HepG2 (cell line): Measurements from ENCODE around the gene RTP2. TPM values are rescaled to one million over a fixed set of nuclear protein-coding genes. Genes with fewer than 3 reads are reported as not detected.

Source experiments
- ATAC-seq: fragments of 200-7000 bp; cut with Tn5 transposase; 3 replicates; pipeline ENCODE4 v1.9.1; 2020; ENCODE audit warnings: mild to moderate bottlenecking, moderate library complexity
- BruUV-seq: library from RNA; stranded (reverse); fragments of 400-500 nt; replicated peaks from 2 replicates; lab custom pipeline; 2021; lab: Mats Ljungman, UMichigan
- CTCF ChIA-PET: fragments of 300-600 bp; formaldehyde crosslinking; extraction: SDS; loops from one replicate; lab custom pipeline; 2021; ENCODE audit warnings: low total read pairs, inconsistent platforms, low intra/inter-chr PET ratio; lab: Yijun Ruan, JAX
- POLR2A ChIA-PET: fragments of 350-600 bp; sonication (Branson Sonifier 250); formaldehyde crosslinking; loops from one replicate; lab custom pipeline; 2020; ENCODE audit warnings: antibody characterized with exemption, inconsistent platforms; lab: Yijun Ruan, JAX
- DNase-seq: peaks from one replicate; pipeline ENCODE4 v3.0.0-alpha.2; 2015; ENCODE audit warnings: low spot score
- FAIRE-seq: peaks from 3 replicates; lab custom pipeline; 2011; peaks lifted over from hg19 to GRCh38; lab: Jason Lieb, UNC
- H2AFZ ChIP-seq: one replicate; pipeline ENCODE4 v1.6.1; 2011; ENCODE audit warnings: low read length, inconsistent platforms
- H3K27ac ChIP-seq: fragments of 300-600 bp; 3 replicates; pipeline ENCODE4 v1.8.0; 2011; ENCODE audit warnings: mixed run types, mild to moderate bottlenecking, mixed read lengths, low read length, inconsistent platforms; ENCODE audit not compliant: insufficient read depth; ENCODE audit errors: extremely low read length
- H3K27me3 ChIP-seq, 2 experiments: fragments of 200-600 bp in 1 of 2; 2 replicates in 1 of 2; 3 replicates in 1 of 2; pipeline versions ENCODE4 v1.6.0 to v1.8.0; 2011; ENCODE audit warnings: low read length in 2 of 2, mild to moderate bottlenecking in 2 of 2, moderate library complexity in 2 of 2, inconsistent platforms in 1 of 2; ENCODE audit not compliant: insufficient read depth in 2 of 2, control insufficient read depth in 1 of 2
- H3K36me3 ChIP-seq, 2 experiments: fragments of 200-600 bp in 1 of 2; replicated peaks in 1 of 2; 2 replicates in 1 of 2; 3 replicates in 1 of 2; pipeline versions ENCODE4 v1.5.1 to v1.8.0; 2011; ENCODE audit warnings: low read length in 2 of 2, inconsistent platforms in 1 of 2; ENCODE audit not compliant: insufficient read depth in 2 of 2, control insufficient read depth in 1 of 2
- H3K4me1 ChIP-seq: 2 replicates; pipeline ENCODE4 v1.5.1; 2012; ENCODE audit warnings: low read length, inconsistent platforms; ENCODE audit not compliant: insufficient read depth
- H3K4me2 ChIP-seq: 2 replicates; pipeline ENCODE4 v1.6.0; 2011; ENCODE audit warnings: low read depth, low read length, inconsistent platforms
- H3K4me3 ChIP-seq, 3 experiments: fragments of 200-600 bp in 1 of 3; sonication (generic), shearing (Covaris generic) in 1 of 3; replicated peaks in 1 of 3; 2 replicates each; pipeline ENCODE4 v1.5.1; 2011 to 2016; ENCODE audit warnings: low read length in 3 of 3, inconsistent platforms in 2 of 3, low read depth in 2 of 3, mild to moderate bottlenecking in 2 of 3, control low read depth in 1 of 3, mixed read lengths in 1 of 3; ENCODE audit not compliant: insufficient read depth in 1 of 3
- H3K79me2 ChIP-seq: one replicate; pipeline ENCODE4 v1.6.1; 2011; ENCODE audit warnings: low read length, inconsistent platforms; ENCODE audit not compliant: insufficient read depth
- H3K9ac ChIP-seq: 2 replicates; pipeline ENCODE4 v1.6.0; 2011; ENCODE audit warnings: mild to moderate bottlenecking, low read depth, low read length, inconsistent platforms; ENCODE audit not compliant: insufficient read depth
- H3K9me3 ChIP-seq: 2 replicates; pipeline ENCODE4 v1.5.1; 2012; ENCODE audit warnings: mild to moderate bottlenecking, low read length
- H4K20me1 ChIP-seq: 2 replicates; pipeline ENCODE4 v1.6.0; 2011; ENCODE audit warnings: inconsistent platforms, mild to moderate bottlenecking, low read length, moderate library complexity; ENCODE audit not compliant: insufficient read depth
- ATF7 ChIP-seq, 2 experiments: fragments of 450-650 bp in 1 of 2; sonication (generic) in 1 of 2; formaldehyde crosslinking in 1 of 2; IDR thresholded peaks; 2 replicates each; pipeline versions ENCODE4 v1.4.0 to v1.6.1; 2016 to 2020; ENCODE audit warnings: antibody characterized with exemption in 1 of 2, mild to moderate bottlenecking in 1 of 2, missing genetic modification reagents in 1 of 2
- ATF7-NPFF ChIP-seq: sonication (generic); formaldehyde crosslinking; IDR thresholded peaks from 2 replicates; pipeline ENCODE4 v1.8.1; 2023; ENCODE audit warnings: mild to moderate bottlenecking, low read depth, missing genetic modification reagents, moderate library complexity
- ATRX ChIP-seq: sonication (generic); formaldehyde crosslinking; IDR thresholded peaks from 2 replicates; pipeline ENCODE4 v1.4.0; 2020; ENCODE audit warnings: missing genetic modification reagents, borderline replicate concordance
- BCL6 ChIP-seq: IDR thresholded peaks from 2 replicates; pipeline ENCODE4 v1.6.1; 2016; ENCODE audit warnings: missing genetic modification reagents, missing compliant biosample characterization
- CTCF ChIP-seq: sonication (generic); formaldehyde crosslinking; IDR thresholded peaks from 2 replicates; pipeline ENCODE4 v1.5.0; 2020; ENCODE audit warnings: mild to moderate bottlenecking, missing genetic modification reagents, moderate library complexity
- ELF4 ChIP-seq: sonication (generic); formaldehyde crosslinking; IDR thresholded peaks from 2 replicates; pipeline ENCODE4 v1.5.0; 2020; ENCODE audit warnings: missing genetic modification reagents, mild to moderate bottlenecking, moderate library complexity, borderline replicate concordance
- ETV5 ChIP-seq: IDR thresholded peaks from 2 replicates; pipeline ENCODE4 v1.6.1; 2018; ENCODE audit warnings: missing biosample characterization, missing genetic modification reagents, inconsistent platforms, borderline replicate concordance
- EZH2 ChIP-seq: conservative IDR thresholded peaks from 2 replicates; pipeline ENCODE4 v1.6.1; 2012; ENCODE audit warnings: mild to moderate bottlenecking, low read depth, low read length, moderate library complexity
- FOXP1 ChIP-seq, 2 experiments: fragments of 450-650 bp in 1 of 2; IDR thresholded peaks; 2 replicates each; pipeline ENCODE4 v1.6.1; 2017 to 2018; ENCODE audit warnings: antibody characterized with exemption in 1 of 2
- GTF2F1 ChIP-seq: fragments of 150-350 bp; IDR thresholded peaks from 2 replicates; pipeline ENCODE4 v1.6.1; 2014; ENCODE audit warnings: low read length
- HOXA3 ChIP-seq: sonication (generic); formaldehyde crosslinking; IDR thresholded peaks from 2 replicates; pipeline ENCODE4 v1.5.0; 2020; ENCODE audit warnings: missing genetic modification reagents
- MATR3 ChIP-seq: sonication (generic); formaldehyde crosslinking; IDR thresholded peaks from 2 replicates; pipeline ENCODE4 v1.4.0; 2020; ENCODE audit warnings: missing genetic modification reagents
- PLRG1 ChIP-seq: fragments of 450-650 bp; conservative IDR thresholded peaks from 2 replicates; pipeline ENCODE4 v1.6.1; 2016
- RAD21 ChIP-seq: fragments of 450-650 bp; formaldehyde crosslinking; IDR thresholded peaks from 2 replicates; pipeline ENCODE4 v1.5.0; 2020; ENCODE audit warnings: mild to moderate bottlenecking
- SMC3 ChIP-seq: IDR thresholded peaks from 2 replicates; pipeline ENCODE4 v1.6.1; 2011; ENCODE audit warnings: low read length, improper control_type of control experiment
- STAG1 ChIP-seq: sonication (generic); formaldehyde crosslinking; IDR thresholded peaks from 2 replicates; pipeline ENCODE4 v1.4.0; 2020; ENCODE audit warnings: missing genetic modification reagents
- ZBTB25 ChIP-seq: IDR thresholded peaks from 2 replicates; pipeline ENCODE4 v1.6.1; 2018; ENCODE audit warnings: missing genetic modification reagents
- ZNF34 ChIP-seq: sonication (generic); formaldehyde crosslinking; IDR thresholded peaks from 2 replicates; pipeline ENCODE4 v1.4.0; 2020; ENCODE audit warnings: mild to moderate bottlenecking, missing genetic modification reagents, borderline replicate concordance
- ZNF543 ChIP-seq: sonication (generic); formaldehyde crosslinking; IDR thresholded peaks from 2 replicates; pipeline ENCODE4 v1.4.0; 2020; ENCODE audit warnings: mild to moderate bottlenecking, missing genetic modification reagents
- ZNF709 ChIP-seq: sonication (generic); formaldehyde crosslinking; IDR thresholded peaks from 2 replicates; pipeline ENCODE4 v1.5.0; 2020; ENCODE audit warnings: mild to moderate bottlenecking, missing genetic modification reagents
- WGBS: methylation state at CpG from one replicate; pipeline ENCODE4 v1.1.6; 2017; ENCODE audit warnings: low lambda C conversion rate; 5-methylcytosine and 5-hydroxymethylcytosine counted together
- in situ Hi-C: cut with HindIII; loops from 2 replicates; pipeline ENCODE4 v1.10.0; 2017; ENCODE audit warnings: low pct_unique_long_range_greater_than_20kb; ENCODE audit not compliant: extremely low pct_ligation_motif_present
- intact Hi-C: fragments of 100-400 bp; cut with micrococcal nuclease; formaldehyde crosslinking; loops from one replicate; pipeline ENCODE4 v1.10.0; 2022; ENCODE audit not compliant: unreplicated experiment
- polyA plus RNA-seq, 8 experiments: library from polyadenylated mRNA; depleted of rRNA in 3 of 8; stranded (reverse) in 7 of 8; unstranded in 1 of 8; fragments of >200 nt; fragmentation: Illumina TruSeq in 4 of 8; extraction: Trizol in 4 of 8; gene quantifications; 2 replicates each; pipeline versions ENCODE4 v1.2.1 to v1.2.3, GENCODE V29; 2011 to 2016; ENCODE audit warnings: low read depth in 4 of 8, missing spikeins in 1 of 8, mixed read lengths in 1 of 8; ENCODE audit not compliant: insufficient read depth in 1 of 8
- total RNA-seq, 5 experiments: library from RNA; depleted of rRNA; stranded (reverse); fragments of >200 nt; fragmentation: Illumina TruSeq; extraction: Trizol; gene quantifications; 2 replicates each; pipeline ENCODE4 v1.2.3, GENCODE V29; 2016; ENCODE audit warnings: low read depth in 1 of 5
- TF ChIP-seq, protein P1 (sequence below): sonication (generic); formaldehyde crosslinking; IDR thresholded peaks from 2 replicates; pipeline ENCODE4 v1.5.0; 2020; ENCODE audit warnings: missing genetic modification reagents
- TF ChIP-seq, protein P2 (sequence below): sonication (generic); formaldehyde crosslinking; IDR thresholded peaks from 2 replicates; pipeline ENCODE4 v1.4.0; 2020; ENCODE audit warnings: mild to moderate bottlenecking, missing genetic modification reagents

The RTP2 gene
- total and polyA plus RNA-seq, 2 of the 13 experiments (the other 11 are each of a cell fraction or from before 2014, with no cell fraction given) = not detected

GRCh38 chr3:187678726-187679268 is 23.6 kb downstream of the RTP2 start:
- WGBS = 5% methylated on average over 5 of the region's 5 CpGs
- H3K4me3 ChIP-seq = no peak overlapping the region
- no peak overlapping the region for H3K27ac ChIP-seq
- ATAC-seq = peak; percentile 82
- H3K27me3 ChIP-seq = no peaks in the 10 kb centered on the region
- in situ Hi-C loops = loop anchor here (5.0 kb wide), 2 partner anchors 61 to 361 kb away; no protein-coding TSS in a partner anchor
- no peaks in the 10 kb centered on the region for H3K9me3 ChIP-seq
- no peak overlapping the region for H3K9ac ChIP-seq
- peak; percentile 41 for DNase-seq
- H3K79me2 ChIP-seq = no peaks in the 10 kb centered on the region
- H4K20me1 ChIP-seq = no peaks in the 10 kb centered on the region
- H3K4me1 ChIP-seq = peaks cover 8% of the 10 kb centered on the region
- no peak overlapping the region for H3K4me2 ChIP-seq
- ChIA-PET POLR2A (interaction anchor here (1.1 kb wide), 1 partner anchor 459 kb away, joined by 8 read pairs; no protein-coding TSS in a partner anchor), CTCF (interaction anchor here (0.9 to 3.6 kb wide), 7 partner anchors 36 to 459 kb away, joined by 3 to 71 read pairs (median 11); no protein-coding TSS in a partner anchor)
- peak; percentile 66 for FAIRE-seq
- no TSS peak for BruUV-seq
- no peak overlapping the region for H2AFZ ChIP-seq
- intact Hi-C loops = loop anchor here (1.0 to 2.0 kb wide), 5 partner anchors 36 to 458 kb away; no protein-coding TSS in a partner anchor
- H3K36me3 ChIP-seq = no peaks in the 10 kb centered on the region
- TF ChIP-seq ELF4 (CRISPR knock-in tag) = no peak
- no peak for TF ChIP-seq MATR3
- no peak for TF ChIP-seq ATF7-NPFF (CRISPR knock-in tag)
- TF ChIP-seq ATF7 (IDR thresholded peaks at IDR 0.05) = no peak
- TF ChIP-seq ATF7 (CRISPR knock-in tag; IDR thresholded peaks at IDR 0.05) = no peak
- TF ChIP-seq ETV5 (CRISPR knock-in tag) = peak; percentile 15; the same call in 1 of the 2 replicates
- TF ChIP-seq GTF2F1 = no peak
- TF ChIP-seq RAD21 (CRISPR knock-in tag) = peak; percentile 55
- TF ChIP-seq ATRX (CRISPR knock-in tag) = no peak
- no peak for TF ChIP-seq ZNF709 (CRISPR knock-in tag)
- peak; percentile 80 for TF ChIP-seq STAG1
- TF ChIP-seq ZBTB25 (CRISPR knock-in tag) = no peak
- no peak for TF ChIP-seq ZNF543 (CRISPR knock-in tag)
- no peak for TF ChIP-seq PLRG1
- no peak for TF ChIP-seq ZNF34
- TF ChIP-seq, protein P1, sequence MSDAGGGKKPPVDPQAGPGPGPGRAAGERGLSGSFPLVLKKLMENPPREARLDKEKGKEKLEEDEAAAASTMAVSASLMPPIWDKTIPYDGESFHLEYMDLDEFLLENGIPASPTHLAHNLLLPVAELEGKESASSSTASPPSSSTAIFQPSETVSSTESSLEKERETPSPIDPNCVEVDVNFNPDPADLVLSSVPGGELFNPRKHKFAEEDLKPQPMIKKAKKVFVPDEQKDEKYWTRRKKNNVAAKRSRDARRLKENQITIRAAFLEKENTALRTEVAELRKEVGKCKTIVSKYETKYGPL = no peak
- peak; percentile 60 for TF ChIP-seq SMC3
- TF ChIP-seq, protein P2, sequence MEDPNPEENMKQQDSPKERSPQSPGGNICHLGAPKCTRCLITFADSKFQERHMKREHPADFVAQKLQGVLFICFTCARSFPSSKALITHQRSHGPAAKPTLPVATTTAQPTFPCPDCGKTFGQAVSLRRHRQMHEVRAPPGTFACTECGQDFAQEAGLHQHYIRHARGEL (CRISPR knock-in tag) = no peak
- TF ChIP-seq FOXP1 (IDR thresholded peaks at IDR 0.05) = no peak
- no peak for TF ChIP-seq FOXP1 (CRISPR knock-in tag; IDR thresholded peaks at IDR 0.05)
- no peak for TF ChIP-seq BCL6 (CRISPR knock-in tag)
- TF ChIP-seq HOXA3 (CRISPR knock-in tag) = no peak
- TF ChIP-seq EZH2 = no peak
- peak; percentile 69 for TF ChIP-seq CTCF
